ENCODE measurements around the gene KLHDC9. TPM values are rescaled to one million over a fixed set of nuclear protein-coding genes. Genes with fewer than 3 reads are reported as not detected.

The KLHDC9 gene
- total RNA-seq, 1 donor, result 1.4 TPM

DNA sequence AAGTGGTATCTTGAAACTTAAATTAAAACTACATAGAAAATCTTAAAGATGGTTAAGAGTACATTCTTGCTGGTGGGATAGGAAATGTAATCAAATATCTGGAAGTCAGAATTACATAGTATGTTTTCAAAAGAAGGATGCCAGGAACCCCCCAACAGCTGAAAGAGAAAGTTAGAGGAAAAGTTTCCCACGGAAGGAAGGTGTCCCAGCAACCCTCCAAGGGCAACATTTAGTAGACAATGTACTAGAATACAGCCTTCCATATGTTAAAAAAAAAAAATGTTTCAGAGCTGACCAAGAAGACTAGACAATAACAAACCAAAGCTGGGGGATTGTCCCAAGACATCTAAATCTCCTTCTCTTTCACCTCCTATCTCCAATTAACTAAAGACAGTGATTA is 32.1 kb downstream of the KLHDC9 start:
- Histone ChIP-seq H3K4me1 (ENCODE audit: insufficient read depth, low read length) (peaks cover 20% of the 10 kb centered on the region), H3K4me3 (ENCODE audit: insufficient read depth, low read length) (no peak overlapping the region), H3K79me2 (ENCODE audit: insufficient read depth, low read length) (peaks cover 93% of the 10 kb centered on the region), H3K9me3 (ENCODE audit: low read depth, low read length) (no peaks in the 10 kb centered on the region), H3K4me2 (ENCODE audit: insufficient read depth, low read length) (peak overlapping the region; percentile 97), H3K36me3 (ENCODE audit: insufficient read depth, low read length) (peaks cover 24% of the 10 kb centered on the region), H3K27me3 (ENCODE audit: insufficient read depth, low read length) (no peaks in the 10 kb centered on the region), H2AFZ (ENCODE audit: low read length) (no peak overlapping the region), H3K27ac (ENCODE audit: low read depth, low read length) (peak overlapping the region; percentile 6), H4K20me1 (ENCODE audit: insufficient read depth, low read length) (peaks cover 20% of the 10 kb centered on the region)
- DNase-seq (ENCODE audit: insufficient read length, low spot score, missing footprints), result no peak
- no peak for TF ChIP-seq CTCF (IDR thresholded peaks at IDR 0.05; ENCODE audit: extremely low read depth, low read depth, low read length)

DNA sequence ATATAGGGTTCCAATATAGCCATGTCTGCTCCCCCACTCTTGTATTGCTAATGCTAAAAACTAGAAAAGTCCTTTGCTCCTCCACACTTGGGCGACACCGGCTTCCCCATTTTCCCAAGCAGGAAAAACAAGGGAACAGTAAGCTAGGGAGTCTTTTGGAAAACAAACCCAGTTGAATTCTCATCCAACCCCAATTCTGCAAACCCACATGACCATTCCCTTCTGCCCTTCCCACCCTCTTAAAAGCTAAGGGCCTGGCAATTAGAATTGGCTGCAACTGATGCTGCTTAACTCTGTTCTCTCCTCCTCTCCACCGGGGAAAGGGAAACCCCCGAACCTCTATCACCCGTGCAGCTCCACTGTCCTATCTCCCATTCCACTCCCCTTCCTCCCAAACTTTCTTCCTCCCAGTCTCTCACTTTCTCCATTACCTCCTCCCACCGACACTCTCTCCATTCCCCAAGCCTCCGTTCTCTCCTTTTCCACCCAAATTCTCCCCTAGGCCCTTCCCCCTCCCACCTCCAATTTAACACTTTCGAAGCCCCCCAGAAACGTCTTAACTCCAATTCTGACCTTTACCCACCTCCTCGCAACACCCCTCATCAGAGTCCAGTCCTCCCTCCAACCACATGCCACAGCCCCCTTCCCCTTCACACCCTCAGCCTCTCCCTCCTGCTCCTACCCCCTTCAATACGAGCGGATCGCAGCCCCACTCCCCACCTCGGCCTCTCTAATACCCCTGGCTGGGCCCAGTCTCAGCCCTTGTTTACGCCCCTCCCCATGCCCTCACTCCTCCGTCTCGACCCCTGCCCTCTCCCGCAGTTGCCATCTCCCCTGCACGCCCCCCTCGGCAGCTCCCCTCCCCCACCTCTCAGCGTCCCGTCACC is 33.6 kb downstream of the KLHDC9 start:
- DNase-seq (ENCODE audit: insufficient read length, low spot score, missing footprints), result peak; percentile 77
- TF ChIP-seq CTCF (IDR thresholded peaks at IDR 0.05; ENCODE audit: extremely low read depth, low read depth, low read length), result no peak
- Histone ChIP-seq H3K4me2 (ENCODE audit: insufficient read depth, low read length) (peak overlapping the region; percentile 97), H3K27me3 (ENCODE audit: insufficient read depth, low read length) (no peaks in the 10 kb centered on the region), H3K36me3 (ENCODE audit: insufficient read depth, low read length) (peaks cover 17% of the 10 kb centered on the region), H3K9me3 (ENCODE audit: low read depth, low read length) (no peaks in the 10 kb centered on the region), H3K4me1 (ENCODE audit: insufficient read depth, low read length) (peaks cover 20% of the 10 kb centered on the region), H4K20me1 (ENCODE audit: insufficient read depth, low read length) (peaks cover 13% of the 10 kb centered on the region), H3K79me2 (ENCODE audit: insufficient read depth, low read length) (peaks cover 81% of the 10 kb centered on the region), H3K4me3 (ENCODE audit: insufficient read depth, low read length) (peak overlapping the region; percentile 100), H3K27ac (ENCODE audit: low read depth, low read length) (peak overlapping the region; percentile 96), H2AFZ (ENCODE audit: low read length) (peak overlapping the region; percentile 79)

DNA sequence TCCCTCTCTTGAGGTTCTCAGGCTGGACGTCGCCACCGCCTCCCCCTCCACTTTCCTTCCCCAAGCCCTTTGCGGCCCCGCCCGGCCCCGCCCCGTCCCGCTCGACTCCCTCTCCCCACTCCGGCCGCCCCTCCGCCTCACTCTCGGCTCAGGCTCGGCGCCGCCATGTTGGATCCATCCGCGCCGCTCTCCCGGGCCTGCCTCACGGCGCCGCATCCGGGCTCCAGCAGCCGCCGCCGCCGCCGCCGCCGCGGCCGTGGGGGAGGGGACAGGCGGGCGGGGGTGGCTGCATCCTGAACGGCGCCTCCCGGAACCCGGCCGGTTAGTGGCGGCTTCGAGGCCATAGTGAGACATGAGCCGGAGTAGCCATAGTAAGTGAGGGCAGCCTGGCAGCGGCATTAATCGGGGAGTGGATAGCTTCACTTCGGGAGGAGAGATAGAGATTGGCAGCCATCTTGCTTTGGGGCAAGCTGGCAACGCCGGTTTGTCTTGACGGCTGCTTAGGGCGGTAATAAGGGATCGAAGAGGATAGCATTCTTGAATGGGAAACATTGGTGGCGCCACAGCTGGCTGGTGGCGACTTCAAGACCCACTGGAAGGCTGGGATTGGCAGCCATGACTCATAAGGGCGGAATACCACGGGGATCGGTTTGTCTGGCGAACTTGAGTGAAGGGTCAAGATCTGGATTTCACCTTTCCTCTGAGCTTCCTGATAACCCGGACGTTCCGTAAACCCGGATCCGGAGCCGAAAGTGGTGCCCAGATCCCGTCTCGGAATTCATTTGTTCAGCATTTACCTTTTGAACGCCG is 34.5 kb downstream of the KLHDC9 start, which contains the start of gene DEDD:
Gene DEDD, minus strand, starts transcription at position 258 of the 810 bp plus-strand sequence. CDS start 8,205 bp downstream, outside the sequence.
- peak within 1 kb of the TSS; percentile 96 for H3K27ac ChIP-seq (ENCODE audit: low read depth, low read length)
- DNase-seq (ENCODE audit: insufficient read length, low spot score, missing footprints), result peak; percentile 97
- peaks cover 20% of the 10 kb centered on the region for H3K4me1 ChIP-seq (ENCODE audit: insufficient read depth, low read length)
- peak within 1 kb of the TSS; percentile 99 for H3K4me2 ChIP-seq (ENCODE audit: insufficient read depth, low read length)
- H3K79me2 ChIP-seq (ENCODE audit: insufficient read depth, low read length), result peaks cover 73% of the 10 kb centered on the region
- no peak for TF ChIP-seq CTCF (IDR thresholded peaks at IDR 0.05; ENCODE audit: extremely low read depth, low read depth, low read length)
- H2AFZ ChIP-seq (ENCODE audit: low read length), result peak within 1 kb of the TSS; percentile 100
- peaks cover 11% of the 10 kb centered on the region for H4K20me1 ChIP-seq (ENCODE audit: insufficient read depth, low read length)
- peak within 1 kb of the TSS; percentile 100 for H3K4me3 ChIP-seq (ENCODE audit: insufficient read depth, low read length)
- H3K27me3 ChIP-seq (ENCODE audit: insufficient read depth, low read length), result no peaks in the 10 kb centered on the region
- no peaks in the 10 kb centered on the region for H3K9me3 ChIP-seq (ENCODE audit: low read depth, low read length)
- peaks cover 17% of the 10 kb centered on the region for H3K36me3 ChIP-seq (ENCODE audit: insufficient read depth, low read length)

Measured in osteoblast (primary cell).